Measurements from ENCODE around the gene CHMP1B.

DNA sequence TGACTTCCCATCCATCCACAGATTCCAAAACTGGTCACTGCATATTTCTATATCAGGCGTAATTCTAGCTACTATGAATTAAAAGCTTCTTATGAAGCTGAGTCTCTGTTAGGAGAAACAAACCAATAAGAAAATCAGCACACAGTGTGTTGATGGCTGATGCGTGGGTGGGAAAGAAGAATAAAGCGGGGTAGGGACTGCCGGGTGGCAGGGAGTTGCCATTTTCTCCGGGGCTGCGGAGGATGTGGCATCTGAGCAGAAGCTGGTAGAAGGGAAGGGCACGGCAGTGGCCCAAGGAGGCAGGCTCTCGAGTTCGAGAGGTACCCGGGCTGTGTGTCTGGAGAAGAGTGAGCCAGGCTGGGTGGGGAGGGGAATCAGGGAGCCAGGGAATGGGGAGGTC is 48.6 kb upstream of the CHMP1B start:
- no peak for TF ChIP-seq POLR2AphosphoS5 (IDR thresholded peaks at IDR 0.05; ENCODE audit: control insufficient read depth, insufficient read depth, low read depth, low read length)
- no peak for TF ChIP-seq TCF7L2 (IDR thresholded peaks at IDR 0.05; ENCODE audit: low read depth, low read length)
- TF ChIP-seq, protein P1, sequence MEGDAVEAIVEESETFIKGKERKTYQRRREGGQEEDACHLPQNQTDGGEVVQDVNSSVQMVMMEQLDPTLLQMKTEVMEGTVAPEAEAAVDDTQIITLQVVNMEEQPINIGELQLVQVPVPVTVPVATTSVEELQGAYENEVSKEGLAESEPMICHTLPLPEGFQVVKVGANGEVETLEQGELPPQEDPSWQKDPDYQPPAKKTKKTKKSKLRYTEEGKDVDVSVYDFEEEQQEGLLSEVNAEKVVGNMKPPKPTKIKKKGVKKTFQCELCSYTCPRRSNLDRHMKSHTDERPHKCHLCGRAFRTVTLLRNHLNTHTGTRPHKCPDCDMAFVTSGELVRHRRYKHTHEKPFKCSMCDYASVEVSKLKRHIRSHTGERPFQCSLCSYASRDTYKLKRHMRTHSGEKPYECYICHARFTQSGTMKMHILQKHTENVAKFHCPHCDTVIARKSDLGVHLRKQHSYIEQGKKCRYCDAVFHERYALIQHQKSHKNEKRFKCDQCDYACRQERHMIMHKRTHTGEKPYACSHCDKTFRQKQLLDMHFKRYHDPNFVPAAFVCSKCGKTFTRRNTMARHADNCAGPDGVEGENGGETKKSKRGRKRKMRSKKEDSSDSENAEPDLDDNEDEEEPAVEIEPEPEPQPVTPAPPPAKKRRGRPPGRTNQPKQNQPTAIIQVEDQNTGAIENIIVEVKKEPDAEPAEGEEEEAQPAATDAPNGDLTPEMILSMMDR (IDR thresholded peaks at IDR 0.05 in 2 of 3, conservative IDR thresholded peaks at IDR 0.05 in 1 of 3; ENCODE audit: insufficient read depth in 2 of 3, low read depth in 1 of 3, low read length in 3 of 3): no peak
- TF ChIP-seq POLR3G (IDR thresholded peaks at IDR 0.05; ENCODE audit: extremely low read depth, insufficient read length, insufficient replicate concordance): no peak
- no peak for TF ChIP-seq MAZ (CRISPR knock-in tag; conservative IDR thresholded peaks at IDR 0.05 in 1 of 2, IDR thresholded peaks at IDR 0.05 in 1 of 2)
- TF ChIP-seq SMC3 (conservative IDR thresholded peaks at IDR 0.05; ENCODE audit: insufficient read depth, low read depth, low read length): no peak
- TF ChIP-seq, protein P2, sequence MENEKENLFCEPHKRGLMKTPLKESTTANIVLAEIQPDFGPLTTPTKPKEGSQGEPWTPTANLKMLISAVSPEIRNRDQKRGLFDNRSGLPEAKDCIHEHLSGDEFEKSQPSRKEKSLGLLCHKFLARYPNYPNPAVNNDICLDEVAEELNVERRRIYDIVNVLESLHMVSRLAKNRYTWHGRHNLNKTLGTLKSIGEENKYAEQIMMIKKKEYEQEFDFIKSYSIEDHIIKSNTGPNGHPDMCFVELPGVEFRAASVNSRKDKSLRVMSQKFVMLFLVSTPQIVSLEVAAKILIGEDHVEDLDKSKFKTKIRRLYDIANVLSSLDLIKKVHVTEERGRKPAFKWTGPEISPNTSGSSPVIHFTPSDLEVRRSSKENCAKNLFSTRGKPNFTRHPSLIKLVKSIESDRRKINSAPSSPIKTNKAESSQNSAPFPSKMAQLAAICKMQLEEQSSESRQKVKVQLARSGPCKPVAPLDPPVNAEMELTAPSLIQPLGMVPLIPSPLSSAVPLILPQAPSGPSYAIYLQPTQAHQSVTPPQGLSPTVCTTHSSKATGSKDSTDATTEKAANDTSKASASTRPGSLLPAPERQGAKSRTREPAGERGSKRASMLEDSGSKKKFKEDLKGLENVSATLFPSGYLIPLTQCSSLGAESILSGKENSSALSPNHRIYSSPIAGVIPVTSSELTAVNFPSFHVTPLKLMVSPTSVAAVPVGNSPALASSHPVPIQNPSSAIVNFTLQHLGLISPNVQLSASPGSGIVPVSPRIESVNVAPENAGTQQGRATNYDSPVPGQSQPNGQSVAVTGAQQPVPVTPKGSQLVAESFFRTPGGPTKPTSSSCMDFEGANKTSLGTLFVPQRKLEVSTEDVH (IDR thresholded peaks at IDR 0.05; ENCODE audit: low read depth, partially characterized antibody): no peak
- TF ChIP-seq SAFB (IDR thresholded peaks at IDR 0.05; ENCODE audit: borderline replicate concordance, low read depth, low read length): no peak
- TF ChIP-seq TCF3 (CRISPR knock-in tag; IDR thresholded peaks at IDR 0.05): no peak
- TF ChIP-seq ATF7 (IDR thresholded peaks at IDR 0.05): no peak
- TF ChIP-seq, protein P3, sequence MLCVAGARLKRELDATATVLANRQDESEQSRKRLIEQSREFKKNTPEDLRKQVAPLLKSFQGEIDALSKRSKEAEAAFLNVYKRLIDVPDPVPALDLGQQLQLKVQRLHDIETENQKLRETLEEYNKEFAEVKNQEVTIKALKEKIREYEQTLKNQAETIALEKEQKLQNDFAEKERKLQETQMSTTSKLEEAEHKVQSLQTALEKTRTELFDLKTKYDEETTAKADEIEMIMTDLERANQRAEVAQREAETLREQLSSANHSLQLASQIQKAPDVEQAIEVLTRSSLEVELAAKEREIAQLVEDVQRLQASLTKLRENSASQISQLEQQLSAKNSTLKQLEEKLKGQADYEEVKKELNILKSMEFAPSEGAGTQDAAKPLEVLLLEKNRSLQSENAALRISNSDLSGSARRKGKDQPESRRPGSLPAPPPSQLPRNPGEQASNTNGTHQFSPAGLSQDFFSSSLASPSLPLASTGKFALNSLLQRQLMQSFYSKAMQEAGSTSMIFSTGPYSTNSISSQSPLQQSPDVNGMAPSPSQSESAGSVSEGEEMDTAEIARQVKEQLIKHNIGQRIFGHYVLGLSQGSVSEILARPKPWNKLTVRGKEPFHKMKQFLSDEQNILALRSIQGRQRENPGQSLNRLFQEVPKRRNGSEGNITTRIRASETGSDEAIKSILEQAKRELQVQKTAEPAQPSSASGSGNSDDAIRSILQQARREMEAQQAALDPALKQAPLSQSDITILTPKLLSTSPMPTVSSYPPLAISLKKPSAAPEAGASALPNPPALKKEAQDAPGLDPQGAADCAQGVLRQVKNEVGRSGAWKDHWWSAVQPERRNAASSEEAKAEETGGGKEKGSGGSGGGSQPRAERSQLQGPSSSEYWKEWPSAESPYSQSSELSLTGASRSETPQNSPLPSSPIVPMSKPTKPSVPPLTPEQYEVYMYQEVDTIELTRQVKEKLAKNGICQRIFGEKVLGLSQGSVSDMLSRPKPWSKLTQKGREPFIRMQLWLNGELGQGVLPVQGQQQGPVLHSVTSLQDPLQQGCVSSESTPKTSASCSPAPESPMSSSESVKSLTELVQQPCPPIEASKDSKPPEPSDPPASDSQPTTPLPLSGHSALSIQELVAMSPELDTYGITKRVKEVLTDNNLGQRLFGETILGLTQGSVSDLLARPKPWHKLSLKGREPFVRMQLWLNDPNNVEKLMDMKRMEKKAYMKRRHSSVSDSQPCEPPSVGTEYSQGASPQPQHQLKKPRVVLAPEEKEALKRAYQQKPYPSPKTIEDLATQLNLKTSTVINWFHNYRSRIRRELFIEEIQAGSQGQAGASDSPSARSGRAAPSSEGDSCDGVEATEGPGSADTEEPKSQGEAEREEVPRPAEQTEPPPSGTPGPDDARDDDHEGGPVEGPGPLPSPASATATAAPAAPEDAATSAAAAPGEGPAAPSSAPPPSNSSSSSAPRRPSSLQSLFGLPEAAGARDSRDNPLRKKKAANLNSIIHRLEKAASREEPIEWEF (CRISPR knock-in tag; IDR thresholded peaks at IDR 0.05): no peak
- TF ChIP-seq, protein P4, sequence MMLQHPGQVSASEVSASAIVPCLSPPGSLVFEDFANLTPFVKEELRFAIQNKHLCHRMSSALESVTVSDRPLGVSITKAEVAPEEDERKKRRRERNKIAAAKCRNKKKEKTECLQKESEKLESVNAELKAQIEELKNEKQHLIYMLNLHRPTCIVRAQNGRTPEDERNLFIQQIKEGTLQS (IDR thresholded peaks at IDR 0.05): no peak
- TF ChIP-seq, protein P4 (CRISPR knock-in tag; conservative IDR thresholded peaks at IDR 0.05): no peak
- no peak for TF ChIP-seq NFYB (IDR thresholded peaks at IDR 0.05; ENCODE audit: extremely low read depth, insufficient read length)
- no peak for TF ChIP-seq CREM (IDR thresholded peaks at IDR 0.05; ENCODE audit: low read depth)
